HG03103 (cell line): ENCODE results near the gene SOWAHD.

ENCODE experiments used
- ATAC-seq: cut with Tn5 transposase; IDR thresholded peaks from one replicate; pipeline ENCODE4 v1.9.1; 2021; ENCODE audit warnings: low read depth; ENCODE audit not compliant: unreplicated experiment

The SOWAHD gene

DNA sequence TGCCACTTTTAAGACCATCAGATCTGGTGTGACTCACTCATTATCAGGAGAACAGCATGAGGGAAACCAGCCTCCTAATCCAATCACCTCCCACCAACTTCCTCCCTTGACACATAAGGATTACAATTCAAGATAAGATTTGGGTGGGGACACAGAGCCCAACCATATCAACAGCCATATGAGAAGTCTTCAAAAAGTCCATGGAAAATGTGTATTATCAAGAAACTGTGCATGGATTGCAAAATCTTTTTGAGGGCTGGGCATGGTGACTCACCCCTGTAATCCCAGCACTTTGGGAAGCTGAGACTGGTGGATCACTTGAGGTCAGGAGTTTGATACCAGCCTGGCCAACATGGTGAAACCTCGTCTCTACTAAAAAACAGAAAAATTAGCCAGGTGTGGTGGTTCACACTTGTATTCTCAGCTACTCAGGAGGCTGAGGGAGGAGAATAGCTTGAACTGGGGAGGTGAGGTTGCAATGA, 50.8 kb downstream of the SOWAHD start:
- no peak for ATAC-seq
